Measurements from ENCODE around the gene ARPP21.

The ARPP21 gene

GRCh38 chr3:35737934-35738706 lies 98.8 kb downstream of the ARPP21 start:
- DNase-seq (ENCODE audit: low read depth) = no peak

DNA sequence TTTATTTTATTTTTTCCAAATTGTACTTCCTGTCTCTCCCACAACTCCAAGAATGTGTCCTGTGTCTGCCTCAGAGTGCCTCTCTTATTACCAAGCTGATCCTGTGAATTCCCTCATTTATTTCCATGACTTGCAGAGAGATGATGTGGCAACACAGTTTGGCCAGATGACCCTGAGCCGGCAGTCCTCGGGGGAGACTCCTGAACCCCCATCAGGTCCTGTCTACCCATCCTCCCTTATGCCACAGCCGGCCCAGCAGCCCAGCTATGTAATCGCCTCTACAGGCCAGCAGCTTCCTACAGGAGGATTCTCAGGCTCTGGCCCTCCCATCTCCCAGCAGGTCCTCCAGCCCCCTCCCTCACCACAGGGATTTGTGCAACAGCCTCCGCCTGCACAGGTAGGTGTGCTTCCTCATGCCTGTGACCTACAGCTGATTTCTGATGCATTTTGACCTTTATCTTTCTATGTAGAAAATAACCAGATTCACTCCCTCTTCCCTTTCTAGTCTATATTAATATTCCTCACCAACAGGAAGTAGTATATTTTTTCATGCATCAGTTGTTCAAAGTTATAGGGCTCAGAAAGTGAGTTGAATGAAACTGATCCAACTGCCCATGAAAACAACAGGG lies 100.0 kb downstream of the ARPP21 start:
- DNase-seq (ENCODE audit: low read depth) = no peak

- no peak for DNase-seq (ENCODE audit: low read depth)
These were observed 100.7 kb downstream of the ARPP21 start for GRCh38 chr3:35739964-35740527.

- no peak for DNase-seq (ENCODE audit: low read depth)
These were observed 103.9 kb downstream of the ARPP21 start for GRCh38 chr3:35743218-35743617.

- no peak for DNase-seq (ENCODE audit: low read depth)
These were observed 105.1 kb downstream of the ARPP21 start for GRCh38 chr3:35744419-35744818.

DNA sequence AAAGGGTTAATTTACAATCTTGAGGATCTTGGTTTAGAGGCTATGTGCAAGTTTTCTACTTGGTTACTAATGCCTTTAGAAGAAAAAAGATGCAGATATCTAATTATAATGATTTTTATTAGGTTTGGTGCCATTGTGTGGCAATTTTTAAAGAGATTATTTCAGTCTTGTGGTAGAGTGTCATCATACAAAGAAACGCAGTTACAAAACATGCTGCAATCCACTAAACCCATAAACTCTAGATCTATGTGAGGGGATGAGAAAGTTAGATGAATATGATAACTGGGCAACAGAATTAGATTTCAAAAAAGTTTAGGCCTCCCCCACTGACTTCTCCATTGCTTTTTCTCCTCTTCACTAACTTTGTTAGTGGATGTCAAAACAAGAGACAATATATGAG lies 106.0 kb downstream of the ARPP21 start:
- DNase-seq (ENCODE audit: low read depth) = no peak

DNA sequence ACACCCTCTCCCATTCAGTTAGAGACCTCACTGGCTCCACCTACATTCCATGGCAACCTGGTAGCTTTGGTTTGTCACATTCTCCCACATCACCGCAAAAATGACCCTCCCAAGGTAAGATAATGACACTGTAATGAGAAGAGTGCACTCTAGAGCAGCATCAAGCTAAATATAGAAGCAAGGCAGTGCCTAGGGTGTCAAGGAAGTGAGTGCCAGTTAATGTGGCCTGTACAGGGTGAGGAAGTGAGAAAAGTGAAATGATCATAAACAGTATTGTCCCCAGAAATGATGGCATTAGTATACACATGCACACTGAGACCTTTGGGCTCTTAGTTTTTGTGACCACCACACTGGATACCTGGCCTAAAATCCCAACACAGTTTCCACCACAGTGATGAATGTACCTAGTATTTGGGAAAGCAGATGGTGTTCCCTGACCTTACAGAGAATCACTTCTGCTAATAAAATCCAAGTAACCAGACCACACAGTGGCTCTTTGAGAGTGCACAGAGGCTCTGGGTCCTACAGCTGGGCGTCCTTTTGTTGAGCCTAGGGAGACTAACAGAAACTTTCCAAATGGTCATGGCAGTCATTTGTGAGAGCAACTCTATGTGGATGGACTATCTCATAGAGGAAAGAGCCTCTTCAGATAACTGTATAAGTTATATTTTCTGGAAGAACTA lies 106.6 kb downstream of the ARPP21 start:
- no peak for DNase-seq (ENCODE audit: low read depth)

DNA sequence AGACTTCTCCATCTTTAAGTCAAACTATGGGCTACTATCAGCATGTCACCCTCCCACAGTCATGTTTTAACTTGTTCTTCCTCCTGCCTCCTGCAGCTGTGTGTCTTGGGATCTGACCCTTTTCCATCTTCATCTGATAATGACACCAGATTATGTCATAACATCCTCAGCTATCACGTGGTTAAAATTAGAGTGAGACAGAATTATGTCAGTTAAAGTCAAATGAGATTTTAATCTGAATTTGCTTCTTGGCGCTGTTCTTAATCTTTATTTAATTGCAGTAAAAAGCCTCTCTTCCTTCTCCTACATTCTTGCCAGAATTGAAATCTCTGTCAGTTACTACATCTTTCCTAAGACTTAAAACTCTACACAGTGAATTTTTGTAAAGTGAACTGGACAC lies 107.2 kb downstream of the ARPP21 start:
- DNase-seq (ENCODE audit: low read depth) = no peak

DNA sequence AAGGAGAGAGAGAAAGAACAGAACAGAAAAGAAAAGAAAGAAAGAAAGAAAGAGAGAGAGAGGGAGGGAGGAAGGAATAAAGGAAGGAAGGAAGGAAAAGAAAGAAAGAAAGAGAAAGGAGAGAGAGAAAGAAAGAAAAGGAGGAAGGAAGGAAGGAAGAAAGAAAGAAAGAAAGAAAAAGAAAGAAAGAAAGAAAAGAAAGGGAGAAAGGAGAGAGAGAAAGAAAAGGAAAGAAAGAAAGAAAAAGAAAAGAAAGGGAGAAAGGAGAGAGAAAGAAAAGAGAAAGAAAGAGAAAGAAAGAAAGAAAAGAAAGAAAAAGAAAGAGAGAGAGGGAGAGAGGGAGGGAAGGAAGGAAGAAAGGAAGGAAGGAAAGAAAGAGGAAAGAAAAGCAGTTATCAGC lies 108.8 kb downstream of the ARPP21 start:
- no peak for DNase-seq (ENCODE audit: low read depth)

GRCh38 chr3:35751207-35751606 lies 111.9 kb downstream of the ARPP21 start:
- no peak for DNase-seq (ENCODE audit: low read depth)

DNA sequence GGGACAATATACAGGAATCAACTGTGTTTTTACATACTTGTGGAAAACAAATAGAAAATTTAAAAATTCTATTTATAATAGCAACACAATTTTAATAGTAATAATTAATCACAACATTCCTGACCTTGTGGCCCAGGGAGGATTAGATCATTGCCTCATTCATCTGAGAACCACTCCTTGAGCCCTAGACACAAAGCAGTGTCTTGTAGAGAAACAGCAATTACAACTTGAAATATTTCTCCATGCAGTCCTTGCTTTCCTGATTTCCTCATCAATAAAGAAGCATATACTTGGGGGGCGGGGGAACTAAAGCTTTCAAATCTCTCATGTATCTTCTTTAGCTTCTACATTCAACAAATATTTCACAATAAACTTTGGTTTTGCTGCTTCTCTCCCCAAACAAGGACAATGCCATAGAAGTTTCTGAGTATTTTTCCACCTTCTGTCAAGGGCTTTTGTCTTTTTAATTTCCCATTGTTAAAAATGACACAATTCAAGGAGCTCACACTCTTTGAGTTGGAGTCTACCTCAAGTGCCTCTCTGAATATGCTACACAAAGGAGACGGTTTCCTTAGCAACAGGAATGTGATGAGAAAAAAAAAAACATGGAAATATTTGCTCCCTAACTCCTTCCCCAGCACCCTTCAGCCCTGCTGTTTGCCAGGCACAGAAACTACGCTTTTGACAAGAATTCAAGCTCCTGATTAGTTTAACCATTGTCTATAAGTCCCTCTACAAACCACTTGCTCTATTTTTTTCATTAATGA lies 118.8 kb downstream of the ARPP21 start:
- no peak for DNase-seq (ENCODE audit: low read depth)

DNA sequence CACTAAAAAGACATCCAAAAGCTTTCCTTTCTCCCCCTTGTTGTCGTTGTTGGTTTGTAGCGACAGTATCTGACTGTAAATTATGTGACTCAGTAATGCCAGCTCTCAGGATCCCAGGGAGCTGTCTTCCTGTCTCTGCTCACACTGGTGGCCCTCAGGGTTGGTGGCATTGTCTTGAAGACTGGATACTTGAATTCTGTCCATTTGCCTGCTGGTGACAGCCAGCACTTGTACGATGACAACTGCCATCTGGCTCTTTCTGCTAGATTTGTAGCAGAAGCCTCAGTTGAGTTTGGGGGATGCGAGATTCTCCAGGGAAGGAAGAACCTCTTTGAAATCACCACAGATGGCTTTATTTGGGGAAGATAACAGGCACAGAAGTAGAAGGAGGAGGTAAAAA lies 120.8 kb downstream of the ARPP21 start:
- DNase-seq (ENCODE audit: low read depth) = no peak

GRCh38 chr3:35761311-35761710 lies 122.0 kb downstream of the ARPP21 start:
- DNase-seq (ENCODE audit: low read depth) = no peak

DNA sequence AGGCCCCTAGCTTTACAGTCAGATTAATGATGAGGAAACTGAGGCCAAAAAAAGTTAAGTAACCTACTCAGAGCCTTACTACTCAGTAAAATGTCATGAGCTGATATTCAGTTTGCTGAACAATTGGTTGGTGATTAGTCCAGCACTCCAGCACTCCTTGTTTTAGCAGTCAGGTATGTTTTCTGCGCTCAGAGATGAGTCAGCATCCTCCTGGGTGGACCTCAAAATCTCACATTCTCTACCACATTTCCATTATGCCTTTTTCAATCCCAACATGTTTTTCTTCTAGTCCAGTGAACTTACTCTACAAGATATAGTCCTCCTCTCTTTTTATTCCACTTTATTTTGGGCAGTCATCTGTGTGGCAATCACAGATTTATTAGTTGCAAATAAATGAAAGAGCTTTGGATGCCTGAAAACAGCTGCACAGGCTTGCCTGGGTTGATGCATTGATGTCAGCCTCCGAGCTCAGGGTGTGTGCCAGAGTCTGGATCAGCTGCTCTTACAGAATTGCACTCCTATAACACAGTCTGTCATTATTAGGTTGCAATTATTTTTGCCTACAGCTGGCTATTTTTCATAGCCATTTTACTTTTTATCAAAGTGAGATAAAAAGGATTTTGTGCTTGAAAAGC lies 133.2 kb downstream of the ARPP21 start:
- DNase-seq (ENCODE audit: low read depth) = no peak

- DNase-seq (ENCODE audit: low read depth) = no peak
These were observed 134.1 kb downstream of the ARPP21 start for GRCh38 chr3:35773417-35773816.

DNA sequence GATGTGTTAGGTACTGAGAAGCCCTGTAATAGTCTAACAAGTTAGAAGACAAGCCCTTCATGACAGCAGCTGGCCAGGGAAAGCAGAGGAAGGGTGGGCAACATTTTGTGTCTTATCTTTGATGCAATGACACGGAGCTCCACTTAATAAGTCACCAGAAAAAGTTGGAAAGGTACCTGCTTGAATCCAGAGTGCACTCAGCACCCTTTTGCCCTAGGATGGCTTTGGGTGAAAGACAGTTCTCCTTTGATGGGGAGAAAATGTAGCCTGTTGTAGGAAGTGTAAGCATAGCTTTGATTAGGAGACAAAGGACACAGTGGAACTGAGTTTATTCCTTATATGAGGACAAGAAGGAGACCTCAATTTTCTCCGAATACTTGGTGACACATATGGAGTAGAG lies 137.0 kb downstream of the ARPP21 start:
- DNase-seq (ENCODE audit: low read depth) = no peak

DNA sequence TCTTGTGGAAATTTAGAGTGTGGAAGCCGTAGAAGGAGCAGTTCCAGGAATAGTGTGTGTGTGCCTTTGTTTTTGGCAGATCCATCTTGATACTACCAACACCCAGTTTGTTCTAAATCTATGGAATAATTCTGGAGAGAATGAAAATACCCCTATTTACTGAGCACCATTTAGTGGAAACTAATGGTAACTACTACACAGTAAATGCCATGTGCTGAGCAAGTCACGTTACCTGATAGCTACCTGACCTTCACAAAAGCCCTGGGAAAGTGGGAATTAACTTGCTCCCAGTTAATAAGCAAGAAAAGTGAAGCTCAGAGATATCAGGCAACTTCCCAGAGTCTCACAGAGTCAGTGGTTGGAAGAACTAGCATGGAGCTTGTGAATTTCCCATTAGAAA lies 137.7 kb downstream of the ARPP21 start:
- DNase-seq (ENCODE audit: low read depth) = no peak

DNA sequence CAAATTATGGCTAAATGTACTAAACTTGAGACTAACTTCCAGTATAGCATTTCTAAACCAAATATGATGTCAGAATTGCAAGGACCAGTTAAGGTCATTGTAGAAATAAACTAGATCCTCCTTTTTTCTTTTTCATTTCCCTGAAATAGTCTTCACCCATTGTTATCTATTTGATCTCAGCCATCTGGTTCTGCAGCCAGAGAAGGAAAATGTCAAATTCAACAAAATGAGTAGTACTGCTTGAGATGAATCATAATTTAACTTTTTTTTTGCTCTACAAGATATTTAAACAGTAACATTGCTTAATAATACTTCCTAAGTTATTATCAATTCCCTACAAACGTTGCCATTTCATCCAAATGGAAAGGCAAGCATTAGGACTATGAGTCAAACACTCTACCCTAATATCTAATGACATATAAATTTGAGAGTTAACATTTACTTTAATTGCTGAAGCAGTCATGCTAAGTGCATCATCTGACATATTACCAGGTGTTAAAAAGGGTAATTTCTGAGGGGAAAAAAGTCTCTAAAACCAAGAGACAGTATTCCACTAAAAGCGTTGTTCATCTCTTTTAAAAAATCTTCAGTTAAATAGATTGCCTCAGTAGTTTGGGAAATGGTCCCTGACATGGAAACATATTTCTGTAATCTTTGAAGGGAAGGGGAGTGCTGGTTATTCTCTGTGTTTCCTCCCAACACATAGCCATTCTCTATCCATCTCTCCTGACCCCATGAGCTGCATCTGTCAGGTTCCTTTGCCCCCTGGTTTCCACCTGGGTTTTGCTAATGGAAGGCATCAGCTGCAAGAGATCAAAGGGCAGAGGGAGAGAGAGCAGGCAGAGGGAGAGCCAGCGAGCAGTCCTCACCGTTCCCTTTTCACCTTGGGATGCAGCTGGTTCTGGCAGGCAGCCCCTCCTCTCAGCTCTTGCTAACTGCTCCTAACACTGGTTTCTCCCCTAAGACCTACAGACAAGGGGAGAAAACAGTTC lies 138.5 kb downstream of the ARPP21 start:
- DNase-seq (ENCODE audit: low read depth) = no peak

DNA sequence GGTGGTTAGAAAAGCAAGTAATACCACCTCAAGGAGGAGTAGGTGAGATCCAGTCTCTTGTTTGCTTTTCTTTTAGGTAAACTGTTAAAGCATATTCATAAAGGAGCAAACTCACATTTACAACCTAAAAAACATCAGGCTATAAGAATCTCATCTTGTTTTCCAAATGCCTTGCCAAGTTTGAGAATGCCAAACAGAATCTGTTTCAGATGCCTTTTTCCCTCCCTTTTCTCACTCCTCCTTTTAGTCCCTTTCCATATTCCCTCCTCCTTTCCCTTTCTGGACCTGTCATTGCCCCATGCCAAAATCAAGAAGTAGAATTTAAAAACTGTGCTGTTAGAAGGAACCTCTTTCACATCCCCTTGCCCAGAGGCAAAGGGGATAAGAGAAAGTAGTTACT lies 140.3 kb downstream of the ARPP21 start:
- no peak for DNase-seq (ENCODE audit: low read depth)

DNA sequence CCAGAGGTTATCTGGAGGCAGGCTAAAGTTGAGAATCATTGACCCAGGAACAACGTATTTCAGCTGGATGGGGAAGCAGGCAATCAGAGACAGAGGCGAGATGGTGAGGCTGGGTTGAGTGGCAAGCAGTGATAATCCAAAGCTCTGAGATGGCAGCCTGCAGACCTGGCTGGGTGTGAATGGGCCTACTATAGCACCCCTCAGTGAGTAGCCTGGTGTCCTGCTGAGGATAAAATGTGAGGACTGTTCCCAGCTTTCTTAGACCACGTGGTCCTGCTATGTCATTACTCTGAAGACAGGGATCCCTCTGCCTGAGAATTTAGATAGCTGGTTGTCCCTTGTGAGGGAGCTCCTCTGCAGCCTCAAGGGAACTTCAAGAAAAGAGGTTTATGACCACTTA lies 141.5 kb downstream of the ARPP21 start:
- no peak for DNase-seq (ENCODE audit: low read depth)

DNA sequence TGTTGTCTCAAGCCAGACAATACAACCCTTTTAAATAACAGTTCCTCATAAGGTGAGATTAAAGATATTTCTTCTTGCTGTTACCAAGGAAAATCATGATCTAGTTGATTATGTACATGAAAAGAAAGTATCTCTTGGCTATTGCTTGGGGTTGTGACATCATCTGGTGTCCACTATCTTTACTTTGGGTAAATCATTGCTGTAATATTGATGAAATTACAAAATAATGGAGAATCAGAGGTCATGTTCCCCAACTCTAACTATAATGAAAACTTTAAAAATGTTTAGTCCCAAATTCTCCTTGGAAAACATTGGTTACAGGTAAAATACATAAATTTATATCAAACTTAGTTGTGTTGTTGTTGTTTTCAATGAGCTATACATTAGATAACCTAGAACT lies 142.2 kb downstream of the ARPP21 start:
- no peak for DNase-seq (ENCODE audit: low read depth)

Measured in stromal cell of bone marrow (primary cell).